Right cardiac atrium (tissue), 5 donors: Measurements from ENCODE around the gene SON. TPM values are rescaled to one million over a fixed set of nuclear protein-coding genes. Genes with fewer than 3 reads are reported as not detected.
"Not testable (repeated sequence)": the region's sequence is repeated elsewhere in the genome, so short reads cannot be mapped to it uniquely, and the experiment has no call there.

Experiments
- ATAC-seq, 2 donors: fragments of 200-7000 bp; cut with Tn5 transposase; one replicate each; pipeline versions ENCODE4 v1.8.0 to v1.9.1; 2020; ENCODE audit warnings: moderate library complexity in 2 of 2, mild to moderate bottlenecking in 1 of 2
- DNase-seq, 3 donors: peaks; one replicate each; pipeline ENCODE4 v3.0.0-alpha.2; 2020
- H3K27ac ChIP-seq: one replicate; pipeline ENCODE4 v1.5.1; 2013; ENCODE audit warnings: mild to moderate bottlenecking, low read length, control low read depth, moderate library complexity
- H3K27me3 ChIP-seq: one replicate; pipeline ENCODE4 v1.6.1; 2013; ENCODE audit not compliant: control insufficient read depth, insufficient read depth
- H3K4me1 ChIP-seq: one replicate; pipeline ENCODE4 v1.6.1; 2013; ENCODE audit warnings: low read length; ENCODE audit not compliant: control insufficient read depth, insufficient read depth
- H3K4me3 ChIP-seq: one replicate; pipeline ENCODE4 v1.5.1; 2013; ENCODE audit warnings: low read length, control low read depth
- H3K9me3 ChIP-seq: one replicate; pipeline ENCODE4 v1.6.1; 2013; ENCODE audit warnings: low read length; ENCODE audit not compliant: control insufficient read depth
- WGBS: extraction: QIAGEN DNeasy Blood & Tissue Kit; methylation state at CpG from one replicate; pipeline ENCODE4 v1.1.7; 2013; 5-methylcytosine and 5-hydroxymethylcytosine counted together
- intact Hi-C, 4 donors: fragments of 100-400 bp; cut with DNase I; formaldehyde crosslinking; loops; one replicate each; pipeline versions ENCODE4 v1.11.0 to v1.14.0; 2022 to 2023
- polyA plus RNA-seq: library from polyadenylated mRNA; stranded (reverse); fragments of 200-250 nt; gene quantifications from one replicate; pipeline ENCODE4 v1.2.3, GENCODE V29; 2013
- total RNA-seq, 4 donors: library from RNA; stranded (reverse); fragmentation: NEBNext Ultra II Directional; extraction: Animal tissue kit (Norgen Biotek cat#: 25700); gene quantifications; one replicate each; pipeline ENCODE4 v1.2.1, GENCODE V29; 2021
- donor health status: healthy with polysubstance abuse.
- donor health status: DM: no; HTN: yes; CAD: no.
- donor health status: DM: no; HTN: no; CAD: no.
- donor health status: DM: no; HTN: yes; CAD: no; lungs with severe emphysema.
- donor health status: DM: yes; HTN: yes; CAD: no.

SON gene
- total and polyA plus RNA-seq, 5 donors = 91.2 to 204 (median 172) TPM

GRCh38 chr21:33578959-33579542, 36.2 kb downstream of the SON start:
- DNase-seq (no peak), ATAC-seq (peak in 1 of 2 donors; percentile 13)
- Histone ChIP-seq H3K9me3 (no peaks in the 10 kb centered on the region), H3K4me1 (no peaks in the 10 kb centered on the region), H3K27ac (no peak overlapping the region), H3K4me3 (no peak overlapping the region), H3K27me3 (no peaks in the 10 kb centered on the region)
- intact Hi-C loops = no loop called here
- WGBS = 89% methylated on average over 7 of the region's 7 CpGs

- Histone ChIP-seq H3K27me3 (no peaks in the 10 kb centered on the region), H3K9me3 (no peaks in the 10 kb centered on the region), H3K4me1 (no peaks in the 10 kb centered on the region), H3K27ac (no peak overlapping the region), H3K4me3 (no peak overlapping the region)
- DNase-seq (no peak), ATAC-seq (no peak)
- 55% methylated on average over 3 of the region's 3 CpGs for WGBS
- intact Hi-C loops = no loop called here
Observed at GRCh38 chr21:33584455-33584854, 41.6 kb downstream of the SON start.

DNA sequence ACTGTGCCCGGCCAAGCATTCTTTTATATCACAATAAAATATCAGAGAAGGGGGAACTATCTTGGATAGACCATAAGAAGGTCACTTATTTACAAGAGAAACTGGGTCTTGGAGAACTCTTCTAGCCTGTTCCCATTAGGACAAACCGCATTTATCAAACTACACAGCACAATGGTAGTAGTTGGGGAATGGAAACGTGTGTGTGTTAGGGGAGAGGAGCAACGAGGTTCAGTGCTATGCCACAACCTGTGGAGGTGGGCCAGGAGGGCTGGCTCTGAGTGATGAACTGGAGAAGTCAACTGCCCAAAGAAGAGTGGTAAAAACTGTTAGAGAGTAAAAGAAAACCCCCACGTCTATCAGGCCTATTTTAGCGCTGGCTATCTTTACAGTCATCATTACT, 44.1 kb downstream of the SON start:
- 75% methylated on average over 6 of the region's 6 CpGs for WGBS
- DNase-seq (no peak), ATAC-seq (no peak)
- no peak overlapping the region for H3K27ac ChIP-seq
- no peak overlapping the region for H3K4me3 ChIP-seq
- H3K4me1 ChIP-seq = no peaks in the 10 kb centered on the region
- no peaks in the 10 kb centered on the region for H3K27me3 ChIP-seq
- H3K9me3 ChIP-seq = no peaks in the 10 kb centered on the region
- intact Hi-C loops = no loop called here

- DNase-seq = peak; percentile 50 to 78 (median 74)
- H3K9me3 ChIP-seq = no peaks in the 10 kb centered on the region
- no peaks in the 10 kb centered on the region for H3K4me1 ChIP-seq
- H3K27me3 ChIP-seq = no peaks in the 10 kb centered on the region
- peak overlapping the region; percentile 73 for H3K27ac ChIP-seq
- intact Hi-C loops = no loop called here
- ATAC-seq = peak; percentile 43 to 61
- H3K4me3 ChIP-seq = peak overlapping the region; percentile 86
- WGBS = under 1% methylated on average over 57 of the region's 57 CpGs
Observed at GRCh38 chr21:33587792-33588484, 45.1 kb downstream of the SON start.

DNA sequence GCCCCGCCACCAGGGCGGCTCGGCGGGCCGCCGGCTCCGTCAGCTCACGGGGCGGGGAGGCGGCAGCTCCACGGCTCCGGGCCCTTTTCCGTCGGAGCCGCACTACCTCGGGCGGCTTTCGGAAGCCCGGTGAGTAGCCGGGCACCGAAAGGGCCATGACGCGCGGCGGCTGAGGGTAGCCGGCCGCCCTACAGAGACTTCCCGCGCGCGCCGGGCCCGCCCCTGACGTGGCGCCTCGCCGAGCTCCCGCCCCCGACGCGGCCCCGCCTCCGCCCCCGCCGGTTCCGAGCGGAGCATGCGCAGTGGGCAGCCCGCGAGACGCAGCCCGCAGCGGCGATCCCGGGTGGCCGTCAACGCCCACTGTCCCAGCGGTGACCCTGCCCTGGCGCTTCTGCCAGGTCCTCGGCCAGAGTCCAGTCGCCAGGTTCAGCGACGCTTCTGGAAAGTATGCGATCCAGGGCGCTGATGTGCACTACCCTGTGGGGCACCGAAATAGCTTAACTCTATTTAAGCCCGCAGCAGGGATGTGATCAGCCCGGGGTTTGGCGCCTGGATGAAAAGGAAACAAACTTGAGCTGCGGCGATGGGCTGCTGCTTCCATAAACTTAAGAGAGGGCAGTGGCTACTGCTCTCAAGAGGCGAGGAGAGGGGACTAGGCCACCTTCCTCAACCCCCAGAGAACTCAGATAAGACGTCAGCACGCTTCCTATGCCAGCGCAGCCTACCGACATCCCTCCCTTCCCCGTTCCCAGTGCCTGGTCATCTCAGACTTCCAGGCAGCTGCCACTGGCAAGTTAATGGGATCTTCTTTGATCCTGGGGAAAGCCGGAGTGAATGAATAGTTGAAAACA, 45.9 kb downstream of the SON start, which contains the start of gene DONSON:
TSS of gene DONSON (minus strand) at position 200 of the 851 bp plus-strand sequence. CDS start at position 157, 43 bp downstream.
- Histone ChIP-seq H3K27ac (peak within 1 kb of the TSS; percentile 80), H3K27me3 (no peaks in the 10 kb centered on the region), H3K4me3 (peak within 1 kb of the TSS; percentile 86), H3K9me3 (no peaks in the 10 kb centered on the region), H3K4me1 (no peaks in the 10 kb centered on the region)
- WGBS = under 1% methylated on average over 78 of the region's 78 CpGs
- intact Hi-C loops = no loop called here
- ATAC-seq (peak; percentile 96 to 98), DNase-seq (peak; percentile 91 to 97 (median 95))

- WGBS = 58% methylated on average over 1 of the region's 1 CpG
- Histone ChIP-seq H3K27me3 (no peaks in the 10 kb centered on the region), H3K4me1 (no peaks in the 10 kb centered on the region), H3K27ac (no peak overlapping the region), H3K4me3 (no peak overlapping the region), H3K9me3 (no peaks in the 10 kb centered on the region)
- intact Hi-C loops = no loop called here
- ATAC-seq (no peak), DNase-seq (no peak)
Observed at GRCh38 chr21:33598051-33598450, 55.2 kb downstream of the SON start.

GRCh38 chr21:33608559-33608958, 65.7 kb downstream of the SON start:
- ATAC-seq (no peak), DNase-seq (no peak)
- no peaks in the 10 kb centered on the region for H3K9me3 ChIP-seq
- intact Hi-C loops = no loop called here
- no peak overlapping the region for H3K27ac ChIP-seq
- no peak overlapping the region for H3K4me3 ChIP-seq
- H3K27me3 ChIP-seq = no peaks in the 10 kb centered on the region
- WGBS = 51% methylated on average over 1 of the region's 1 CpG
- no peaks in the 10 kb centered on the region for H3K4me1 ChIP-seq

GRCh38 chr21:33611006-33611744, 68.3 kb downstream of the SON start:
- H3K9me3 ChIP-seq = no peaks in the 10 kb centered on the region
- WGBS = 82% methylated on average over 7 of the region's 7 CpGs
- ATAC-seq = no peak
- intact Hi-C loops = no loop called here
- no peak overlapping the region for H3K27ac ChIP-seq
- H3K4me3 ChIP-seq = no peak overlapping the region
- no peaks in the 10 kb centered on the region for H3K27me3 ChIP-seq
- no peaks in the 10 kb centered on the region for H3K4me1 ChIP-seq
- DNase-seq = no peak

GRCh38 chr21:33617565-33617964, 74.7 kb downstream of the SON start:
- H3K27me3 ChIP-seq, H3K4me3 ChIP-seq, DNase-seq, intact Hi-C loops, H3K9me3 ChIP-seq, H3K4me1 ChIP-seq, H3K27ac ChIP-seq, ATAC-seq: not testable (repeated sequence)
- WGBS = 89% methylated on average over 11 of the region's 11 CpGs

- no peaks in the 10 kb centered on the region for H3K4me1 ChIP-seq
- no peak for ATAC-seq
- DNase-seq = no peak
- no peaks in the 10 kb centered on the region for H3K9me3 ChIP-seq
- no peak overlapping the region for H3K27ac ChIP-seq
- H3K4me3 ChIP-seq = no peak overlapping the region
- 98% methylated on average over 2 of the region's 2 CpGs for WGBS
- no peaks in the 10 kb centered on the region for H3K27me3 ChIP-seq
- intact Hi-C loops = no loop called here
Observed at GRCh38 chr21:33618407-33618806, 75.6 kb downstream of the SON start.
